ENCODE results near the gene MPPED2.

MPPED2 gene

DNA sequence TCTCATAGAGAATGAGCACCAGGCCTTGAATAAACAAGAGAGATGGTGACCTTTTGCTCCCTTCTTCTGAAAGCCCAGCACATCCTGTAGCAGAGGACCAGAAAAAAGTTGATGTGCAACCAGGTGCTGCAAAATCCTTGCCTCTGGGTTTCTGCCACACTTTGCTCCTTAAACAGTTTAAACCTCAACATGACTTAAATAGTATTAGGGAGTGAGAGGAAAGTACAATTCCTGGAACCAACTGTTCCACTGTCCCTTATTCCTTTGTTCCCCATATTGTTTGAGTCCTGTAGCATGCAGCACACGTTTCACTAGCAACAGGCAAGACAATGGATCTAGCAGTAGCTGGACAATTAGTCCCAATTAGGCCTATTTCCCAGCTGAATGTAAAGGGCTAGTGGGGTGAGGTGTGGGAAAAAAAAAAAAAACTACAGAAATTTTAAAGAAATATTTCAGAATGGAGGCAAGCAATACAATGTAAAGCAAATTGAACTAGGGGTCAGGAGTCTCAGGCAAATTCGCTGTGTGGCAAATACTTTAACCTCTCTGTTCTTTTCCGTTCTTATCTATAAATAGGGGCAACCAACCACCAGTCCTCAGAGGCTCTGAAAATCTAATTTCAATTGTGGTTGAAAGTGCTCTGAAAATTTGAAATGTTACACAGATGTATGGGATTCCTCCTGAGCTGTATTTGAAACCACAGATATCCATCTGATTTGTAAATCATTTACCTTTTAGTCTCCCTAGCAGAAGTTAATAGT is 6.6 kb downstream of the MPPED2 start:
- TF ChIP-seq CREB1 (IDR thresholded peaks at IDR 0.05; ENCODE audit: low read depth), result no peak
- TF ChIP-seq EP300 (IDR thresholded peaks at IDR 0.05; ENCODE audit: borderline replicate concordance), result no peak
- no peak for TF ChIP-seq FOXM1 (IDR thresholded peaks at IDR 0.05; ENCODE audit: borderline replicate concordance, low read depth)
- no peak for TF ChIP-seq YY1 (IDR thresholded peaks at IDR 0.05; ENCODE audit: low read depth)
- TF ChIP-seq NFIC (IDR thresholded peaks at IDR 0.05), result no peak

DNA sequence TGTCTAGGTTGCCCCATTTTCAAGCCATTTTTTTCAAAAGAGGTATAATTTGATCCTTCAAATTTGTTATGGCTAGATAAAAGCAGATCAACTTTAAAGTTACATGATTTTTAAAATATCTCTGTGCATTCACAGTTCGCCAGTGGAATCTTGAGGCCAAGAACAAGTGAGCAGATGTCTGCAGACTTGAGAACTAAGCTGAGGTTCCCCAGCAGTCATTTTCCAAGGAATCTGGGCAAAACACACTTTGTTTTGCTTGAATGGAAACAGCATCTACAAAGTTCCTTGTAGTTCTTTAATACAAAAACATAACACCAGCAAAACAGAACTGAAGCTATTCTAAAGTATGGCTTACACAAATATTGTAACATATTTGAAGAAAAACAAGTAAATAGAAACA is 7.7 kb downstream of the MPPED2 start:
- TF ChIP-seq TEAD4 (IDR thresholded peaks at IDR 0.05) (no peak), EGR1 (IDR thresholded peaks at IDR 0.05) (no peak), TCF12 (IDR thresholded peaks at IDR 0.05; ENCODE audit: low read depth) (no peak), CEBPB (IDR thresholded peaks at IDR 0.05) (no peak), FOXM1 (IDR thresholded peaks at IDR 0.05; ENCODE audit: borderline replicate concordance, low read depth) (no peak), EP300 (IDR thresholded peaks at IDR 0.05; ENCODE audit: borderline replicate concordance) (no peak), YY1 (IDR thresholded peaks at IDR 0.05; ENCODE audit: low read depth) (no peak), NFIC (IDR thresholded peaks at IDR 0.05) (no peak), ZBTB7A (IDR thresholded peaks at IDR 0.05; ENCODE audit: low read depth) (no peak), TAF1 (IDR thresholded peaks at IDR 0.05; ENCODE audit: low read depth) (no peak)
- TF ChIP-seq, protein P1, sequence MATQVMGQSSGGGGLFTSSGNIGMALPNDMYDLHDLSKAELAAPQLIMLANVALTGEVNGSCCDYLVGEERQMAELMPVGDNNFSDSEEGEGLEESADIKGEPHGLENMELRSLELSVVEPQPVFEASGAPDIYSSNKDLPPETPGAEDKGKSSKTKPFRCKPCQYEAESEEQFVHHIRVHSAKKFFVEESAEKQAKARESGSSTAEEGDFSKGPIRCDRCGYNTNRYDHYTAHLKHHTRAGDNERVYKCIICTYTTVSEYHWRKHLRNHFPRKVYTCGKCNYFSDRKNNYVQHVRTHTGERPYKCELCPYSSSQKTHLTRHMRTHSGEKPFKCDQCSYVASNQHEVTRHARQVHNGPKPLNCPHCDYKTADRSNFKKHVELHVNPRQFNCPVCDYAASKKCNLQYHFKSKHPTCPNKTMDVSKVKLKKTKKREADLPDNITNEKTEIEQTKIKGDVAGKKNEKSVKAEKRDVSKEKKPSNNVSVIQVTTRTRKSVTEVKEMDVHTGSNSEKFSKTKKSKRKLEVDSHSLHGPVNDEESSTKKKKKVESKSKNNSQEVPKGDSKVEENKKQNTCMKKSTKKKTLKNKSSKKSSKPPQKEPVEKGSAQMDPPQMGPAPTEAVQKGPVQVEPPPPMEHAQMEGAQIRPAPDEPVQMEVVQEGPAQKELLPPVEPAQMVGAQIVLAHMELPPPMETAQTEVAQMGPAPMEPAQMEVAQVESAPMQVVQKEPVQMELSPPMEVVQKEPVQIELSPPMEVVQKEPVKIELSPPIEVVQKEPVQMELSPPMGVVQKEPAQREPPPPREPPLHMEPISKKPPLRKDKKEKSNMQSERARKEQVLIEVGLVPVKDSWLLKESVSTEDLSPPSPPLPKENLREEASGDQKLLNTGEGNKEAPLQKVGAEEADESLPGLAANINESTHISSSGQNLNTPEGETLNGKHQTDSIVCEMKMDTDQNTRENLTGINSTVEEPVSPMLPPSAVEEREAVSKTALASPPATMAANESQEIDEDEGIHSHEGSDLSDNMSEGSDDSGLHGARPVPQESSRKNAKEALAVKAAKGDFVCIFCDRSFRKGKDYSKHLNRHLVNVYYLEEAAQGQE (IDR thresholded peaks at IDR 0.05; ENCODE audit: low read depth), result no peak
- TF ChIP-seq, protein P2, sequence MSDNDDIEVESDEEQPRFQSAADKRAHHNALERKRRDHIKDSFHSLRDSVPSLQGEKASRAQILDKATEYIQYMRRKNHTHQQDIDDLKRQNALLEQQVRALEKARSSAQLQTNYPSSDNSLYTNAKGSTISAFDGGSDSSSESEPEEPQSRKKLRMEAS (IDR thresholded peaks at IDR 0.05), result no peak
- TF ChIP-seq, protein P3, sequence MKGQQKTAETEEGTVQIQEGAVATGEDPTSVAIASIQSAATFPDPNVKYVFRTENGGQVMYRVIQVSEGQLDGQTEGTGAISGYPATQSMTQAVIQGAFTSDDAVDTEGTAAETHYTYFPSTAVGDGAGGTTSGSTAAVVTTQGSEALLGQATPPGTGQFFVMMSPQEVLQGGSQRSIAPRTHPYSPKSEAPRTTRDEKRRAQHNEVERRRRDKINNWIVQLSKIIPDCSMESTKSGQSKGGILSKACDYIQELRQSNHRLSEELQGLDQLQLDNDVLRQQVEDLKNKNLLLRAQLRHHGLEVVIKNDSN (IDR thresholded peaks at IDR 0.05), result no peak

DNA sequence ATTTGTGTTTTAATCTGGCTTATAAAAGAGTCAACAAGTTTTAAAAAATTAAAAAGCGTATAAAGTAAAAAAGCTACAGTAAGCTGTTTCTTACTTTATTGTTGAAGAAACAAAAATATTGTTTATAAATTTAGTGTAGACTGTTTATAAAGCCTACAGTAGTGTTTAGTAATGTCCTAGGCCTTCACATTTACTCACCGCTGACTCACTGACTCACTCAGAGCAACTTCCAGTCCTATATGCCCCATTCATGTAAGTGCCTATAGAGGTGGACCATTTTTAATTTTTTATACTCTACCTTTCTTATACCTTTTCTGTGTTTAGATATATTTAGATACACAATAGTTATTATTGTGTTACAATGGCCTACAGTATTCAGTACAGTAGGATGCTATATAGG is 12.2 kb downstream of the MPPED2 start:
- no peak for TF ChIP-seq TEAD4 (IDR thresholded peaks at IDR 0.05)
- TF ChIP-seq, protein P1 (IDR thresholded peaks at IDR 0.05; ENCODE audit: low read depth), result no peak
- no peak for TF ChIP-seq YY1 (IDR thresholded peaks at IDR 0.05; ENCODE audit: low read depth)
- TF ChIP-seq FOXM1 (IDR thresholded peaks at IDR 0.05; ENCODE audit: borderline replicate concordance, low read depth), result no peak
- no peak for TF ChIP-seq TCF12 (IDR thresholded peaks at IDR 0.05; ENCODE audit: low read depth)
- no peak for TF ChIP-seq TAF1 (IDR thresholded peaks at IDR 0.05; ENCODE audit: low read depth)
- no peak for TF ChIP-seq ZBTB7A (IDR thresholded peaks at IDR 0.05; ENCODE audit: low read depth)
- TF ChIP-seq, protein P2 (IDR thresholded peaks at IDR 0.05), result no peak
- TF ChIP-seq NFIC (IDR thresholded peaks at IDR 0.05), result no peak
- TF ChIP-seq, protein P3 (IDR thresholded peaks at IDR 0.05), result no peak
- TF ChIP-seq EP300 (IDR thresholded peaks at IDR 0.05; ENCODE audit: borderline replicate concordance), result no peak

DNA sequence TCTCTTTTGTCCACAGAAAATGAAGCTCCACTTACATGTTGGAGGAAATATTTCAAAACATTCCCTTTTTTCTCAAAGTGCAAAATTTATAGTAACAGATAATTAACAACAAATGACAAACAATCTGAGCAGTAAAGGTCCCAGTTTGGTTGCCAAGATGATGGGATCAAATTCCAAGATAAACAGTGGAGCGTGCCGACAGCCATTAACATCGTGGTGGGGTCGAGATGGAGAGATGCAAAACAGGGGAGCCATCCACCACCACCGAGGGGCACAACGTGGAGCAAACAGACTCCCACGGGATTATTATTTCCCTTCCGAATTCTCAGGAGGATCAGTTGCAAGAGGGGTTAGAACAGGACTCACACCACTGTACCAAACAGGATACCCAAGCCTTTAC is 17.2 kb downstream of the MPPED2 start:
- no peak for TF ChIP-seq FOXM1 (IDR thresholded peaks at IDR 0.05; ENCODE audit: borderline replicate concordance, low read depth)
- TF ChIP-seq, protein P2 (IDR thresholded peaks at IDR 0.05), result no peak
- TF ChIP-seq, protein P3 (IDR thresholded peaks at IDR 0.05), result no peak
- TF ChIP-seq ZBTB7A (IDR thresholded peaks at IDR 0.05; ENCODE audit: low read depth), result no peak
- no peak for TF ChIP-seq TCF12 (IDR thresholded peaks at IDR 0.05; ENCODE audit: low read depth)
- no peak for TF ChIP-seq TEAD4 (IDR thresholded peaks at IDR 0.05)
- no peak for TF ChIP-seq CREB1 (IDR thresholded peaks at IDR 0.05; ENCODE audit: low read depth)
- no peak for TF ChIP-seq YY1 (IDR thresholded peaks at IDR 0.05; ENCODE audit: low read depth)
- TF ChIP-seq EGR1 (IDR thresholded peaks at IDR 0.05), result no peak
- TF ChIP-seq TAF1 (IDR thresholded peaks at IDR 0.05; ENCODE audit: low read depth), result no peak
- TF ChIP-seq, protein P1 (IDR thresholded peaks at IDR 0.05; ENCODE audit: low read depth), result no peak

All from Ishikawa (cell line).